22Rv1 (cell line): Measurements from ENCODE around the gene PLB1.

Experiments used
- H3K27ac ChIP-seq: fragments of 450-650 bp; 2 replicates; pipeline ENCODE4 v1.5.1; 2017
- CTCF ChIP-seq: fragments of 450-650 bp; IDR thresholded peaks from 2 replicates; pipeline ENCODE4 v1.5.1; 2017; ENCODE audit warnings: mild to moderate bottlenecking
- ZFX ChIP-seq: fragments of 450-650 bp; IDR thresholded peaks from 2 replicates; pipeline ENCODE4 v1.6.1; 2017; ENCODE audit warnings: antibody characterized with exemption, borderline replicate concordance

The PLB1 gene

GRCh38 chr2:28490558-28490957 is 5.3 kb upstream of the PLB1 start:
- TF ChIP-seq CTCF = no peak
- TF ChIP-seq ZFX = no peak

GRCh38 chr2:28492282-28492681 is 3.6 kb upstream of the PLB1 start:
- no peak for TF ChIP-seq ZFX
- TF ChIP-seq CTCF = no peak
- H3K27ac ChIP-seq = no peak overlapping the region

More at GRCh38 chr2:28490558-28490957, 5.3 kb upstream of the PLB1 start:
- no peak overlapping the region for H3K27ac ChIP-seq

GRCh38 chr2:28493636-28494035 is 2.2 kb upstream of the PLB1 start:
- H3K27ac ChIP-seq = no peak overlapping the region
- TF ChIP-seq CTCF (no peak), ZFX (no peak)

- TF ChIP-seq ZFX (no peak), CTCF (no peak)
- no peak overlapping the region for H3K27ac ChIP-seq
Measured at GRCh38 chr2:28496781-28497180, 921 bp downstream of the PLB1 start.

- no peak for TF ChIP-seq ZFX
- H3K27ac ChIP-seq = no peak overlapping the region
Measured at GRCh38 chr2:28497206-28497605, 1.3 kb downstream of the PLB1 start.

GRCh38 chr2:28499282-28499681 is 3.4 kb downstream of the PLB1 start:
- no peak overlapping the region for H3K27ac ChIP-seq
- TF ChIP-seq CTCF = no peak
- no peak for TF ChIP-seq ZFX

GRCh38 chr2:28505361-28505760 is 9.5 kb downstream of the PLB1 start:
- TF ChIP-seq CTCF = no peak
- no peak overlapping the region for H3K27ac ChIP-seq

GRCh38 chr2:28506112-28506910 is 10.5 kb downstream of the PLB1 start:
- TF ChIP-seq CTCF (no peak), ZFX (no peak)
- no peak overlapping the region for H3K27ac ChIP-seq
